Measurements from ENCODE around the gene FARS2. TPM values are rescaled to one million over a fixed set of nuclear protein-coding genes. Genes with fewer than 3 reads are reported as not detected.
A peak's percentile ranks its signal among the peaks of the same experiment; 100 is the strongest.

The FARS2 gene
- total RNA-seq, 6 donors from 2014 or later = 16.4 to 34.6 (median 19.9) TPM

GRCh38 chr6:5246141-5247097, 14.9 kb upstream of the FARS2 start:
- DNase-seq (no peak), ATAC-seq (ENCODE audit: low FRiP score in 2 of 2) (peak in 1 of 2 donors; percentile 66)
- Histone ChIP-seq H3K4me3 (no peak overlapping the region), H3K27ac (no peak overlapping the region), H3K36me3 (peaks cover 0 to under 1% (median 0%) of the 10 kb centered on the region in 4 donors), H3K27me3 (no peaks in the 10 kb centered on the region), H3K4me1 (peaks cover 0 to 13% (median 3%) of the 10 kb centered on the region in 4 donors), H3K9me3 (no peaks in the 10 kb centered on the region)
- 72 to 73% methylated on average over 13 of the region's 13 CpGs for WGBS, 2 donors
- TF ChIP-seq POLR2A (IDR thresholded peaks at IDR 0.05) (no peak), POLR2AphosphoS5 (IDR thresholded peaks at IDR 0.05) (no peak), CTCF (IDR thresholded peaks at IDR 0.05) (no peak), EP300 (IDR thresholded peaks at IDR 0.05) (no peak)

- Histone ChIP-seq H3K27me3 (no peaks in the 10 kb centered on the region), H3K36me3 (peaks cover 0 to 3% (median 0%) of the 10 kb centered on the region in 4 donors), H3K27ac (no peak overlapping the region), H3K9me3 (no peaks in the 10 kb centered on the region), H3K4me1 (peaks cover 0 to 13% (median 3%) of the 10 kb centered on the region in 4 donors), H3K4me3 (no peak overlapping the region)
- DNase-seq (no peak), ATAC-seq (ENCODE audit: low FRiP score in 2 of 2) (no peak)
- WGBS, 2 donors = 93 to 100% methylated on average over 2 of the region's 2 CpGs
- TF ChIP-seq EP300 (IDR thresholded peaks at IDR 0.05) (no peak), POLR2A (IDR thresholded peaks at IDR 0.05) (no peak), CTCF (IDR thresholded peaks at IDR 0.05) (no peak), POLR2AphosphoS5 (IDR thresholded peaks at IDR 0.05) (no peak)
These were observed 14.1 kb upstream of the FARS2 start for GRCh38 chr6:5247201-5247600.

GRCh38 chr6:5248302-5249098, 12.8 kb upstream of the FARS2 start:
- no peak overlapping the region for H3K27ac ChIP-seq
- 90 to 91% methylated on average over 9 of the region's 9 CpGs for WGBS, 2 donors
- H3K4me1 ChIP-seq = peaks cover 0 to 13% (median 3%) of the 10 kb centered on the region in 4 donors
- ATAC-seq (ENCODE audit: low FRiP score in 2 of 2) = no peak
- H3K36me3 ChIP-seq = peaks cover 0 to 5% (median 0%) of the 10 kb centered on the region in 4 donors
- no peak for DNase-seq
- no peaks in the 10 kb centered on the region for H3K27me3 ChIP-seq
- H3K9me3 ChIP-seq = no peaks in the 10 kb centered on the region
- TF ChIP-seq EP300 (IDR thresholded peaks at IDR 0.05) (no peak), POLR2AphosphoS5 (IDR thresholded peaks at IDR 0.05) (no peak), CTCF (IDR thresholded peaks at IDR 0.05) (no peak), POLR2A (IDR thresholded peaks at IDR 0.05) (no peak)
- H3K4me3 ChIP-seq = no peak overlapping the region

GRCh38 chr6:5249451-5250122, 11.7 kb upstream of the FARS2 start:
- ATAC-seq (ENCODE audit: low FRiP score in 2 of 2) = no peak
- no peak overlapping the region for H3K4me3 ChIP-seq
- WGBS, 2 donors = 81 to 84% methylated on average over 5 of the region's 5 CpGs
- TF ChIP-seq POLR2A (IDR thresholded peaks at IDR 0.05) (no peak), POLR2AphosphoS5 (IDR thresholded peaks at IDR 0.05) (no peak), EP300 (IDR thresholded peaks at IDR 0.05) (no peak), CTCF (IDR thresholded peaks at IDR 0.05) (no peak)
- H3K36me3 ChIP-seq = peaks cover 0 to 5% (median 0%) of the 10 kb centered on the region in 4 donors
- no peak overlapping the region for H3K27ac ChIP-seq
- H3K27me3 ChIP-seq = no peaks in the 10 kb centered on the region
- no peak for DNase-seq
- no peaks in the 10 kb centered on the region for H3K9me3 ChIP-seq
- H3K4me1 ChIP-seq = peaks cover 0 to 13% (median 3%) of the 10 kb centered on the region in 4 donors
